ENCODE results near the gene MAP3K15.
"Not testable (repeated sequence)": the region's sequence is repeated elsewhere in the genome, so short reads cannot be mapped to it uniquely, and the experiment has no call there.

MAP3K15 gene

GRCh38 chrX:19539665-19540064 lies 24.4 kb upstream of the MAP3K15 start:
- no peak for DNase-seq

- no peak for DNase-seq
Measured at GRCh38 chrX:19535476-19535875, 20.2 kb upstream of the MAP3K15 start.

- DNase-seq, result no peak
Measured at GRCh38 chrX:19532709-19533108, 17.4 kb upstream of the MAP3K15 start.

- no peak for DNase-seq
Measured at GRCh38 chrX:19517965-19518364, 2.7 kb upstream of the MAP3K15 start.

GRCh38 chrX:19515615-19516105 lies 352 bp upstream of the MAP3K15 start:
- no peak for DNase-seq

- DNase-seq, result no peak
Measured at GRCh38 chrX:19513383-19513782, 1.9 kb downstream of the MAP3K15 start.

GRCh38 chrX:19512961-19513360 lies 2.3 kb downstream of the MAP3K15 start:
- DNase-seq, result no peak

- DNase-seq, result no peak
Measured at GRCh38 chrX:19512359-19512758, 2.9 kb downstream of the MAP3K15 start.

- not testable (repeated sequence) for DNase-seq
Measured at GRCh38 chrX:19511796-19512195, 3.5 kb downstream of the MAP3K15 start.

GRCh38 chrX:19496711-19497110 lies 18.6 kb downstream of the MAP3K15 start:
- no peak for DNase-seq

- no peak for DNase-seq
Measured at GRCh38 chrX:19487520-19488200, 27.6 kb downstream of the MAP3K15 start.

GRCh38 chrX:19479458-19479857 lies 35.9 kb downstream of the MAP3K15 start:
- no peak for DNase-seq

- not testable (repeated sequence) for DNase-seq
Measured at GRCh38 chrX:19468383-19468782, 46.9 kb downstream of the MAP3K15 start.

- no peak for DNase-seq
Measured at GRCh38 chrX:19462879-19463278, 52.4 kb downstream of the MAP3K15 start.

GRCh38 chrX:19462231-19462630 lies 53.1 kb downstream of the MAP3K15 start:
- DNase-seq, result no peak

- DNase-seq, result no peak
Measured at GRCh38 chrX:19457662-19458061, 57.6 kb downstream of the MAP3K15 start.

- no peak for DNase-seq
Measured at GRCh38 chrX:19448077-19448476, 67.2 kb downstream of the MAP3K15 start.

GRCh38 chrX:19446397-19446796 lies 68.9 kb downstream of the MAP3K15 start:
- DNase-seq, result no peak

- not testable (repeated sequence) for DNase-seq
Measured at GRCh38 chrX:19445772-19446171, 69.5 kb downstream of the MAP3K15 start.

- no peak for DNase-seq
Measured at GRCh38 chrX:19443869-19444526, 71.3 kb downstream of the MAP3K15 start.

- no peak for DNase-seq
Measured at GRCh38 chrX:19440713-19441112, 74.6 kb downstream of the MAP3K15 start.

- not testable (repeated sequence) for DNase-seq
Measured at GRCh38 chrX:19422661-19423060, 92.6 kb downstream of the MAP3K15 start.

GRCh38 chrX:19410259-19410658 lies 105.0 kb downstream of the MAP3K15 start:
- no peak for DNase-seq

GRCh38 chrX:19403696-19404095 lies 111.6 kb downstream of the MAP3K15 start:
- no peak for DNase-seq

GRCh38 chrX:19392703-19393102 lies 122.6 kb downstream of the MAP3K15 start:
- no peak for DNase-seq

All from stimulated activated CD4-positive, alpha-beta T cell treated with anti-CD3 and anti-CD28 coated beads, Interleukin-4, amount 100 ng/mL, for 4 hours (primary cell).